Frontal cortex (tissue), 4 donors: ENCODE results near the gene ROR2. TPM values are rescaled to one million over a fixed set of nuclear protein-coding genes. Genes with fewer than 3 reads are reported as not detected.
"Not testable (repeated sequence)": the region's sequence is repeated elsewhere in the genome, so short reads cannot be mapped to it uniquely, and the experiment has no call there.

Experiments
- DNase-seq, 2 donors: peaks; one replicate each; pipeline ENCODE4 v3.0.0; 2012; ENCODE audit warnings: low spot score in 2 of 2
- FAIRE-seq: peaks from 2 replicates; lab custom pipeline; 2012; peaks lifted over from hg19 to GRCh38; lab: Jason Lieb, UNC
- total RNA-seq: library from RNA; depleted of rRNA; stranded (reverse); fragments of >200 nt; gene quantifications from one replicate; pipeline ENCODE4 v1.2.3, GENCODE V29; 2014
- donor health status: control.
- donor health status: control.
- donor health status: control.

The ROR2 gene
- 0.82 TPM for total RNA-seq

DNA sequence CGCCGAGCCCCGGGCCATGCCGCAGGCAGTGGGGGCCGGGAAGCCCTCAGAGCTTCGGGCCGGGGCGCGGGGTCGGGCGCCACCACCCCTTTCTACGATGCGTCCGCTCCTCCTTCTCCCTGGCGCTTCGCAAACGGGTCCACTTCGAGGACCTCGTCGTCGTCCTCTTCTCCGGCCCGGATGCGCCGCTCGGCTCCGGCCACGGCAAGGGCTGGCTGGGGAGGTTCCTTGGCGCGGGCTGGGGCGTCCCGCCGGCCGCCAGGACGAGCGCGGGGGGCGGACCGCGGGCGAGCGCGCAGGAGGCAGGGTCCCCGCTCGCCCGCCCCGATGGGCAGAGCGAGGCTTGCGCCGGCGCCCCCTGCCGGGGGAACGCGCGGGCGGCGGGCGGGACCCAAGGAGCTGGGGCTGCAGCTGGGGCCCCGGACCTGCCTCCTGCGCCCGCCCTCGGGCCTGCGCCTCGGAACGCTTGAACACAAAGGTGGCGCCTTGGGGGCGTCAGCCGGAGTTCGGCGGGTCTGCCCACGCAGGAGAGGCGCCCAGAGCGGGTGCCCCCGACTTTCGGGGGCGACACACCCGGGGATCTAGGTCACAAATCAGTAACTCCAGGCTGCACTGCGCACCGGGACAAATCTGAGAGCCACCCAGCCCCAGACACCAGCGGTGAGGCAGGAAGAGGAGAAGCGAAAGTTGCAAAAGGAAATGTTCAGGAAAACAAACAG lies at the start of gene ROR2:
Gene ROR2, minus strand, starts transcription at position 283 of the 719 bp plus-strand sequence.
- DNase-seq: peak; percentile 48 to 64
- no peak for FAIRE-seq

GRCh38 chr9:91995000-91995655 lies 45.1 kb upstream of the ROR2 start:
- no peak for FAIRE-seq
- DNase-seq: no peak

- FAIRE-seq: no peak
- DNase-seq: no peak
Observed at GRCh38 chr9:91994422-91994821, 44.4 kb upstream of the ROR2 start.

DNA sequence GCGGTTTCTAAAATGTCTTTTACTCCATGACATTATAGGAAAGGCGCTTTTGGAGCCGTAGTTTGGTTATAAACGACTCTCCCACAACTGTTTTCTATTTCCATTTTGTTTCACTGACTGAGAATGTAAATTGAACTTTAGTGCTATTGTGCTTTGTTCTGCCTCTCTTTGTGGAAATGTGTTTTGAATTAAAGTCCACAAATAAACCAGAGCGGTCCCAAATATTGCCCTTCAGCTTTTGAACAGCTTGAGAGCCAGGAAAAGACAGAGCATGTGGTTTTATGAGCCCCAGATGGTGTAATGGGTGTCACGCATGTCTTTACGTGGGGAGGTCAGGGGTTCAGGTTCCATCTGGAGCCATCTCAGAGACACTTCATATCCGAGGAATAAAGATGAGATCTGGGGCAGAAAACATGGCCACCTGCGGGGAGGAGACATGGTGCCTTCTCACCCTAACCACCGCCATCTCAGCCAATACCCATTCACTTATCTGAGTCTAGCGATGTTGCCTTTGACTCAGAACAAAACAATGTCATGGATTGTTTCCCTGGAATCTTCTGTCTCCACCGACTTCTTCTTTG lies 42.5 kb upstream of the ROR2 start:
- DNase-seq (no peak), FAIRE-seq (no peak)

DNA sequence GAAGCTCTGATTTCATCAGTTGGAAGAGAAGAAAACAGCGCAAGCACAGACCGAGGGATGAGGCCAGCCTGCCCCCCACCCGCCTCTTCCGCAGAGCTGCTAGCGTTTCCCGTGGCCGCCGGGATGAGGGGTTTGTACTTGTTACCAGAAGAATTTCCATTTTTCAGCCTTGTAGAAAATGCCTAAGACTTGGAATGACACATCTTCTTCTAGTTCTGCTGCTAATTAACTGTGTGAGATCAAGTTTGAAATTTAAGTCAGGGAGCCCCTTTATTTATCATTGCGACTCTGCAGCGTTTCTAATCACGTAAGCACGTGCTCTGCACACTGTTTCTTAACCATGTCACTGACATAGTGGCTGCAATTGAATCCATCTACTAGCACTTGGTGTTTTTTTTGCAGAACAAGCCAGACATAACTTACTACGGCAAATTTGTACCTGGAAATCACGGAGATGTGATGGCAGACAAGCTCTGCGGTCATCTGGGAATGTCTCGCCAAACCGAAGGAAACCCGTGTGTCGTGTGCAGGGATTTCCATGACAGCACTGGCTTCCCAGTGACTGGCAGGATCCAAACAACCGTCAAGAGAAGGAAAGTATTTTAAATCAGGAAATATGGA lies 41.8 kb upstream of the ROR2 start:
- DNase-seq (no peak), FAIRE-seq (no peak)

GRCh38 chr9:91986248-91986647 lies 36.2 kb upstream of the ROR2 start:
- FAIRE-seq: no peak
- DNase-seq: no peak

- DNase-seq (no peak), FAIRE-seq (no peak)
Observed at GRCh38 chr9:91985692-91986091, 35.7 kb upstream of the ROR2 start.

DNA sequence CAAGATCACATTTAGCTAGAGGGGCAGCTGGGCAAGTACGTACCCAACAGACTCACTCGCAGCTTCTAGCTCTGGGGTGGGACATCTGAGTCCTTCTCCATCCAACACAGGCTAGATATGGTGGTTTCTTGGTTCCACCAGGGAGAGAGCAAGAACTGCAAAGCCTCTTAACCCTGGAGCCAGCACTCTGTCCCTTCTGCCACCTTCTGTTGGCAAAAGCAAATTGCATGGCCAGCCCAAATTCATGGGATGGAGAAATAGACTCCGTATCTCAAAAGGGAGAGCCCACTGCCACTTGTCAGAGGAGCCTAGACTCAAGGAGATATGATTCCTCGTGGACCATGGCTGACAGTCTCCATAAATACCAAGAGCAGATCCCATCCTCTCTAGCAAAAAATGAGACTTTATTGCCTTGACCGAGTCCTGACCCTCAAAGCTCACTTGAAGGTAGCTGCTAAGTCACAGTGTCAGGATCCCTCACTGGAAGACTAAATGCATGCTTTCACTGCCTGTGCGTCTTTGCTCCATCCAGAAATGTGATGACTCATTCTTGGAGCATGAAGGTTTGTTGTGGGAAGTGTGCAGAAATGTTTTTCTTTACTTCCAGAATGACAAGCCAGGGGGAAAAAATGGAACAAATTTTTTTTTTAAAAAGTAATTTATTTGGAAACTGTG lies 28.8 kb upstream of the ROR2 start:
- FAIRE-seq (no peak), DNase-seq (peak in 1 of 2 donors; percentile 20)

DNA sequence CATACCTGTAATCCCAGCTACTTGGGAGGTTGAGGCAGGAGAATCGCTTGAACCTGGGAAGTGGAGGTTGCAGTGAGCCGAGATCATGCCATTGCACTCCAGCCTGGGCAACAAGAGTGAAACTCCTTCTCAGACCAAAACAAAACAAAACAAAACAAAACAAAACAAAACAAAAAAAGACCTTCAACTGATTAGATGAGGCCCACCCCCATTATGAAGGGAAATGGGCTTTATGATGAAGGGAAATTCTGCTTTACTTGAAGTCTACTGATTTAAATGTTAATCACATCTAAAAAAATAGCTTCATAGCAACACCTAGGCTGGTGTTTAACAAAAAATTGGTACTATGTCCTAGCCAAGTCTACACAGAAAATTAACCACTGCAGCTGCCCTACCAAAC lies 25.2 kb upstream of the ROR2 start:
- not testable (repeated sequence) for DNase-seq, FAIRE-seq

- FAIRE-seq (no peak), DNase-seq (no peak)
Observed at GRCh38 chr9:91972711-91973110, 22.7 kb upstream of the ROR2 start.

- FAIRE-seq (no peak), DNase-seq (no peak)
Observed at GRCh38 chr9:91972076-91972626, 22.1 kb upstream of the ROR2 start.

- FAIRE-seq (no peak), DNase-seq (no peak)
Observed at GRCh38 chr9:91967259-91967658, 17.2 kb upstream of the ROR2 start.

GRCh38 chr9:91966503-91966902 lies 16.5 kb upstream of the ROR2 start:
- FAIRE-seq: no peak
- no peak for DNase-seq

GRCh38 chr9:91963711-91964240 lies 13.7 kb upstream of the ROR2 start:
- DNase-seq: no peak
- FAIRE-seq: no peak

DNA sequence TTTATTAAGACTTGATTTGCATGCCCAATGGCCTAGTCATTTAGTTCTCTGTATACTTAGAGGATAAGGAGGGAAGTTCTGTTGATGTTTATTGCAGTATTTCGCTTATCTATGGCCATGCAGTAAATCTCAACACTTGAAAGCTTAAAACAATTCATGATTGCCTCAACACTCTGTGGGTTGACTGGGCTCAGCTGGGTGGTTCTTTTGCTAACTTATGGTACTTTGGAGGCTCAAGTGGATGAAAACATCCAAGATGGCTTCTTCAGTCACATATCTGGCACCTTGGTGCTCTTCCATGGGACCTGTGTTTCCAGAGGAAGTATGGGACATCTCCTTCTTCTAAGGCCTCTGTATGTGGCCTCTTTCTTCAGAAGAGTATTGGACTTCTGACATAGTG lies 10.3 kb upstream of the ROR2 start:
- DNase-seq (no peak), FAIRE-seq (no peak)

DNA sequence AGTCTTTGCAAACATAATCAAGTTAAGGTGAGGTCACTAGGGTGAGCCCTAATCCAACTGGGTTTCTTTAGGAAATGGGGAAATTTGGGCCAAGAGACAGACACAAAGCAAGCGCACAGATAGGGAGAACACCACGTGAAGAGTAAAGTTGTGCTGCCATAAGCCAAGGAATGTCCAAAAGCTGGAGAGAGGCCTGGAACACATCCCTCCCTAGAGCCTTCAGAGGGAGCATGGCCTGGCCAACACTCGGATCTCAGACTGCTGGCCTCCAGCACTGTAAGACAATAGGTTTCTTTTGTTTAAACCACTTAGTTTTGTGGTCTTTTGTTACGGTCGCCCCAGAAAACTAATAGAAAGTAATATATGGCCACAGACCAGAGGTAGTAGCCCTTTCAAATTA lies 8.1 kb upstream of the ROR2 start:
- FAIRE-seq: no peak

DNA sequence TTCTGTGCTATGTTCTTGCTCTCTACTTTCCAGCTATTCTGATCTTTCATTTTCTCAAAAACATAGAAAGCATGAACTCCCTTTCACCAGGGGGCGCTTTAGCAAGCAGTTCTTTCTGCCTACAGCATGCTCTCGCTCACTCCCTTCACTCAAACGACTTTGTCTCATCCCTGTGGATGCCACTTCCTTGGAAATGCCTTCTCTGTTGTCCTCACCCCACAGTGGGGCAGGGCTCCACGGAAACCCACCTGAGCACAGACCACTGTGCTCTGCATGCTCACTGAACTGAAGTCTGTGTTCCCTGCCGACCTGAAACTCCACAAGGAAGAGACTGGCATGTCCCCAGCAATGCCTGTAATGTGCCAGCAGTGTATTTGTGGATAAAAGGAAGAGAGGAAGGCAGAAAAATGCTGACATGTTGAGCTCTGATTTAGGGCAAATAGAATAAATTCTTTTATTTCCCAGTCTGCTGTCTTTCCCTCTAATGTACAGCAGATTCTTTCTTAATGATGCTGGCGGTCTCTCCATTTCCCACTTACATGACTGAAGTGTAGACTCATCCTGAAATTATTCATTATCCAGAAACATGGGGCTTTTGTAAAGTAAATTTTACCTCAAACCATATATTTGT lies 4.9 kb upstream of the ROR2 start:
- FAIRE-seq (no peak), DNase-seq (no peak)

More for the DNA sequence above, 8.1 kb upstream of the ROR2 start:
- DNase-seq: no peak

GRCh38 chr9:91953718-91954117 lies 3.7 kb upstream of the ROR2 start:
- FAIRE-seq: no peak
- DNase-seq: no peak

DNA sequence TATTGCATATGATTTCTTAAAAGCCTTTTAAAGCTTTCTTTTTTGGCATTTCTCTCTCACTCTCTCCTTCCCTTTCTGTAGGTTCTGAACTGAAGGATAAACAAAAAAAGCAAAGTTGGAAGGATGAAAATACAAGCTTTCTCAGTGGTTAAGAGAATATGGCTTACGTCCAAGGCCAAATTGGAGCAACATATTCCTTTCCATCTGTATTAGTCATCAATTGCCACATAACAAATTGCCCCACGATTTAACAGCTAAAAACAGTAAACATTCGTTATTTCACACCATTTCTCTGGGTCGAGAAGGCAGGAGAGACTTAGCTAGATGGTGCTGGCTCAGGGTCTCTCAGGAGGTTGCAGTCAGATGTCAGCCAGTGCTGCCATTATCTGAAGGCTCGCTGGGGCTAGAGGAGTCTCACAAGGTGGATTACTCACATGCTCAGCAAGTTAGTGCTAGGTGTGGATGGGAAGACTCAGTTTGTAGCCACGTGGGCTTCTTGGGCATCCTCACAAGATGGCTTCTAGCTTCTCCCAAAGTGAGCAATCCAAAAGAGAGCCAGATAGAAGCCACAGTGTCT lies 2.0 kb upstream of the ROR2 start:
- no peak for DNase-seq
- no peak for FAIRE-seq
